ENCODE measurements around the gene CTNNA2.

GRCh38 chr2:80410346-80410745 lies 897.5 kb downstream of the CTNNA2 start:
- TF ChIP-seq CTCF (IDR thresholded peaks at IDR 0.05) (no peak), POLR2A (IDR thresholded peaks at IDR 0.05) (no peak)
